ENCODE measurements around the gene PRKCB.

Gene PRKCB

GRCh38 chr16:24118126-24118821, 282.5 kb downstream of the PRKCB start:
- TF ChIP-seq, protein P1, sequence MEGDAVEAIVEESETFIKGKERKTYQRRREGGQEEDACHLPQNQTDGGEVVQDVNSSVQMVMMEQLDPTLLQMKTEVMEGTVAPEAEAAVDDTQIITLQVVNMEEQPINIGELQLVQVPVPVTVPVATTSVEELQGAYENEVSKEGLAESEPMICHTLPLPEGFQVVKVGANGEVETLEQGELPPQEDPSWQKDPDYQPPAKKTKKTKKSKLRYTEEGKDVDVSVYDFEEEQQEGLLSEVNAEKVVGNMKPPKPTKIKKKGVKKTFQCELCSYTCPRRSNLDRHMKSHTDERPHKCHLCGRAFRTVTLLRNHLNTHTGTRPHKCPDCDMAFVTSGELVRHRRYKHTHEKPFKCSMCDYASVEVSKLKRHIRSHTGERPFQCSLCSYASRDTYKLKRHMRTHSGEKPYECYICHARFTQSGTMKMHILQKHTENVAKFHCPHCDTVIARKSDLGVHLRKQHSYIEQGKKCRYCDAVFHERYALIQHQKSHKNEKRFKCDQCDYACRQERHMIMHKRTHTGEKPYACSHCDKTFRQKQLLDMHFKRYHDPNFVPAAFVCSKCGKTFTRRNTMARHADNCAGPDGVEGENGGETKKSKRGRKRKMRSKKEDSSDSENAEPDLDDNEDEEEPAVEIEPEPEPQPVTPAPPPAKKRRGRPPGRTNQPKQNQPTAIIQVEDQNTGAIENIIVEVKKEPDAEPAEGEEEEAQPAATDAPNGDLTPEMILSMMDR (IDR thresholded peaks at IDR 0.05) = no peak

DNA sequence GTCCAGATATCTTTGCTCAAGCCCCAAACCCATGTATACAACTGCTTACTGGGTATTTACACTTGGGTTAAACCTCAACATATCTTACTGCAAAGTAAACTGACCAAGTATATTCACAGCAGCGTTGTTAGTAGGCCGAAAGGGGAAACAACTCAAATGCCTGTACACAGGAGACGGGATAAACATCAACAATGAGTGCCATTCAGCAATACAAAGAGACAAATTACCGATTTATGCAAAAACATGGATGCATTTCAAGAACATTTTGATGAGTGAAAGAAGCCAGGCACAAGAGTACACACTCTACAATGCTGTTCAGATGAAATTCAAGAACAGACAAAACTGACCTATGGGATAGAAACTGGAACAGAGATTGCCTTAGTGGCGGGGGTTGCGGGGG, 284.0 kb downstream of the PRKCB start:
- TF ChIP-seq, protein P1 (IDR thresholded peaks at IDR 0.05) = no peak

DNA sequence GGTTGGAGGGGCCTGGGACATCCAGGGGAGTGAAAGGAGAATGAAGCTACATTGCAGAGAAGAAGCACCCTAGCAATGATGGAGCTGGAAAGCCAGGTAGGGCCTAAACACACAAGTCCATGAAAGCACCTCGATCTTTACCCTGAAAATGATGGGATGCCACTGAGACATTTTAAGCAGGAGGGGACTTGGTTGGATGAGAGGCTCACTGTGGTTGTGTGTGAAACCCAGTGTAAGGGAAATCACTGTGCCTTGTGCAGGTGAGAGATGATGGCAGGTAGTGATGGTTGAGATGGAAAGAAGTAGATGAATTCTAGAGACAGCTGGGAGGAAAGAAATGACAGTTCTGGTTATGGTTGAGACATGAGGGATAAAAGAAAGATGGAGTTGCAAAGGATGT, 287.5 kb downstream of the PRKCB start:
- TF ChIP-seq, protein P1 (IDR thresholded peaks at IDR 0.05) = no peak

GRCh38 chr16:24124291-24124690, 288.5 kb downstream of the PRKCB start:
- TF ChIP-seq, protein P1 (IDR thresholded peaks at IDR 0.05) = no peak

GRCh38 chr16:24125214-24125613, 289.4 kb downstream of the PRKCB start:
- TF ChIP-seq, protein P1 (IDR thresholded peaks at IDR 0.05) = no peak

GRCh38 chr16:24129412-24129918, 293.7 kb downstream of the PRKCB start:
- TF ChIP-seq, protein P1 (IDR thresholded peaks at IDR 0.05) = no peak

- TF ChIP-seq, protein P1 (IDR thresholded peaks at IDR 0.05) = no peak
These were observed 294.8 kb downstream of the PRKCB start for GRCh38 chr16:24130494-24131085.

All from LNCAP (cell line).